HG03066 (cell line): ENCODE measurements around the gene NFIA.

Experiments used
- ATAC-seq: cut with Tn5 transposase; IDR thresholded peaks from one replicate; pipeline ENCODE4 v1.9.1; 2021; ENCODE audit warnings: low read depth; ENCODE audit not compliant: unreplicated experiment

The NFIA gene

GRCh38 chr1:61343734-61344420 lies 261.5 kb downstream of the NFIA start:
- ATAC-seq: no peak

DNA sequence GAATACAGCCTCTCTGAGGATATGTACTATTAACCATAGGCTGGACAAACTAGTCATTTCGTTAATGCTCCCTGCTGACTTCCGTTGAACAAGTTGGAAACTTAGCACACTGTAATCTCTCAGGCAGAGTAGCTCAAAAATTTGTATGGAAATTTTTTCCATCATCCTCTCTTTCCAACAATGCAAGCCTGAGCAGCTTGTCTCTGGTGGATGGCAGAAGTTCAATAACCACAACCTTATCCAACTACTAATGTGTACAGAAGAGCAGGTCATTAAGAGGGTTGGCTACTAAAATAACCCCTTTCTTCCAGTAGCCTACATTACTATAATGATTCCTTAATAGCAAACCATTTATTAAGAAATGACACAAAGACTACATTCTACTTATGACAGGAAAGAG lies 262.3 kb downstream of the NFIA start:
- ATAC-seq: no peak

DNA sequence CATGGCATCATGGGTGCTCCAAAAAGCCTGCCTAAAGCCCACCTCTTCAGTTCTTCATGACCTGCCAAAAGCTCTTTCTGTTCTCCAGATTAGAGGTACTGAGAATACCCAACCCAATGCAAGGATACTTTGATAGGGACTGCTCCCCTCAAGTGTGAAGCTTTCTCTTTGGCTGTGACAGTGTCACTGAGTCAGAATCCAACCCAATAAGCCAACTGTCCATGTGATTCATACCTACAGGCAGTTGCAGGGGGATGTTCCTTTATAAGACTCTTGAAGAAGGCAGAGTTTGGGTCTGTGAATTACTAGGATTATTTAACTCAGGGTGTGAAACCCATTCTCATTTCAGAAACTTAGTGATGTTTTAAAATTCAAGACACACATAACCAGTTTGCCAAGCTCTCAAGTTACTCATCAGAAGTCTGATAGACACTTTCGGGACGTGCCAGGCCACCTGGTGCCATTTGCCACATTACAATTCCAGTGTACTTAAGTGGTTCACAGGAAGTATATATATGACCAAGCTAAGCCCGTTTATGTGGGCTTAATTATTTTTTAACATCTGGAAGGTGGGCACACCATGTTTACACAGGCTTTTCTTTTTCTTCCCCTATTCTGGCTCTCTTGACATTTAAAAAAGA lies 265.8 kb downstream of the NFIA start:
- ATAC-seq: no peak

DNA sequence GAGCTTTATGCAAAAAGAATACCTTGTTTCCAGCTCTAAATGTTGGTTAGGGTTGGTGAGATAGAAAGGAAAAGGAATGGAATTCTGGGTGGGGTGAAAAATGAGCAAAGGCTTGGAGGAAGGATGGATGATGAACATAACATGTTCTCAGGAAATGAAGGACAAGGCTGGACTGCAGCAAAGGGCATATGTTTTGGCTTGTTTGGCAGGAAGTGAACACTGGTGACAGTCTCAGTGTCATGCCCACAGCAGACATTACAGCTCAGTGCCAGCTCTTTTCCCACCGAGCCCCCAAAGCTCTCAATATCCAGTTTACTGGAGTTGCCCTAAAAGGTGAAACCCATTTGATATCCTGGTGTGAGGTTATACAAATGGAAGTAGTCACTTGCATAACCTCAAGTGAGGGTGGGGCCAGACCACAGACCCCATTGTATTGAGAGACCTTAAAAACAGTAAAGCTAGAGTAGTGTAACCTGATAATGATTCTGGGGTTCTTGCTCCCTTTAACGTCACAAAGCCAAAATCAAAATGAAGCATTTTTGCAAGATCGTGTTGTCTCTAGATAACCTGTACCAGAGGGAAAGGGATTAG lies 270.6 kb downstream of the NFIA start:
- ATAC-seq: no peak

DNA sequence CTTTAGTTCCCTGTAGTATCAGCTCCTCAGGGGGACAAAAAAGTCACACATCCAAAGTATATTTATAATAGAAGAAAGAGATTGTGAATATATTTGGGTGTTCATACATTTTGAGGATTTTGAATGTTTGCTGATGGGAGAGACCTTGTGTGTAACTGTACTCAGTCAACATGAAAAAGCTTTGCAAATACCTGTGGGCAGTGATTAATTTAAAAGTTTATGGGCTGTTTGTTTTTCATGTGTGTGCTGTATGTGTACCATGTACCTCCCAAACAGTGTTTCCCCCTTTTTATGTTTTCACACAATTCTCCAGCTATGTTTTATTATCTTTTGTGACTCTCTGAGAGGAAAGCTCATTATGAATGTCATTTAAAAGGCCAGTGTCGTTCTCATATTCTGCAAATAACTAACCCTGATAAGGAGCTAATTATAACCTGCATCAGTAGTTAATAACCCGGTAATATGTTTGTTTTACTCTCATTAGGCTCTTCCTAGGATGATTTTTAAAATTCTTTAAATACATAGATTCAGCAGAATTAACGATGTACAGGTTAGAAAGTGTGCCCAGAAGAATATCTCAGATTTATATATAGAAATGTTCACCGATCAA lies 271.5 kb downstream of the NFIA start:
- no peak for ATAC-seq

DNA sequence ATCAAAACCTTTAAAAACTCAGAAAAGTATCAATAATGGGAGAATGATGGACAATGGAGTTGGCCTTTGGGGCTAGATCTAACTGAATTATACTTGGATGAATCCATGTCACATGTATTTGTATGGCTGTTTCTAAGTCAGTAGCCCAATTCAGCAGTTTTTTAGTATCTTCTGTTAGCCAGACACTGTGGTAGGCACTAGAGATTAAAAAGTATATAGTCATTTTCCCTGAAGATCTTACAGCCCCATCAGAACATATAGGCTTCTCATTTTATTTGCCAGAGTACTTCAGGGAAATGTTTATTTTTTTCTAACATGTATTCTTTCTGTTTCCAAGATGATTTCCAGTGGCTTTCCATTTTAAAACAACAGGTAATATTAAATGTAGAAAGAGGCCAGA lies 273.7 kb downstream of the NFIA start:
- no peak for ATAC-seq

GRCh38 chr1:61356995-61357394 lies 274.6 kb downstream of the NFIA start:
- ATAC-seq: no peak

- ATAC-seq: no peak
Measured at GRCh38 chr1:61357539-61357938, 275.2 kb downstream of the NFIA start.

DNA sequence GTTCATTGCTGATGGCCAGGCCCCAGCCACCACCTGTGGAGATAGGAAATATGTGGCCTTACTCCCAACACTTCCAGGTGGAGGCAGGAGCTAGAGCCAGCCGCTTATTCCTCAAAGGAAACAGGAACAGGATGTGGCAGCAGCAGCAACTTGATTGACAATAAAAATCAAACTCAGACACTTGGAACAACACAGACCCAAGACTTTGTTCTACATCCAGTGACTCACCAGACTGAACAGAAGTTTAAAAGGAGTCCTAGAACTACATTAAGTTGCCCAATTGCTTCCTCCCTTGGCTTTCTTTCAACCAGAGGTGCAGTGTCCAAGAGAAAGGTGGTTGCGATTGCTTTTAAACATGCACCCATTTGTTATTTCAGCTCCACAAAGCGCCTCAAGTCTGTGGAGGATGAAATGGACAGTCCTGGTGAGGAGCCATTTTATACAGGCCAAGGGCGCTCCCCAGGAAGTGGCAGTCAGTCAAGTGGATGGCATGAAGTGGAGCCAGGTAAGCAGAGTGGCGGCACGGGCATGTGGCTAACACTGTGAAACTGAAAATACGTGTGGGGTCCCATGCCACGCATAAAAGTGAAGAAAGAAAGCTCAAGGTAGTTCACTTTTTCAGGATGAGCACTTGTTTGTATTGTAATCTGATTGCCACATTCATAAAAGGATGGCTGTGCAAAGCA lies 276.6 kb downstream of the NFIA start:
- no peak for ATAC-seq

DNA sequence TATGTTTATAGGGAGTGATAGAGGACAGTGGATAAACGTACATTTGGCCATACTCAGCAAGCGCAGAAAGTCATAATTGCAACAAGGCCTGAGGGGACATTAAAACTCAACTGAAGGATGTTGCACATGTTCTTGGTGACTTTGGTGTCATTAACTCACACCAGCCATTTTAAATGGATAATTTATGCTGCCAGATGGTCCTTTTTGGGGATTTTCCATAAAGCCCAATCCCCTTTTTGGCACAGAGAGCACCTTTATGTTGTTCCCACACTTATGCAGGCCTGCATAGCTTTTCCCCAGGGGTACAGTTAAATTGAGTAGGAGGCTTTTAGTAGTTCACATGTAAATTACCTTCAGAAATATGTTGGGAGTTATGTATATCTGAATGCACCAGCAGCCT lies 279.6 kb downstream of the NFIA start:
- no peak for ATAC-seq

- no peak for ATAC-seq
Measured at GRCh38 chr1:61362351-61362750, 280.0 kb downstream of the NFIA start.

- no peak for ATAC-seq
Measured at GRCh38 chr1:61368366-61368765, 286.0 kb downstream of the NFIA start.

GRCh38 chr1:61368876-61369275 lies 286.5 kb downstream of the NFIA start:
- ATAC-seq: no peak

- no peak for ATAC-seq
Measured at GRCh38 chr1:61370177-61370912, 288.0 kb downstream of the NFIA start.

DNA sequence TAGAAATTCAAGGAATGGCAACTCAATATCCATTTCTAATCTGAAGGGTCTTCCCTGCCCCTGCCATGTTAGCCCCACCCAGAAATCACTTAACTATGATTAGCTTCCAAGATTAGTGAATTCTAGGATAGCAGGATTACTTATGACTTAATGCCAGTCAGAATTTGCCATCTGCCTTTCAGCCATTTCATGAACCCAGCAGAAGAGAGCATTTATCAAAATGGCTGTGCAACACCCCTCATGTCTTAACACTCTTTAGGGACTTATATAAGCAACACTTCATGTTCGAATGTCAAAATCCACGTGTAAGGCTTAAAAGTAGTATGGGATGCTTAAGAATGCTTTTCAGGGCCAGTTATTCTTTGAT lies 288.5 kb downstream of the NFIA start:
- ATAC-seq: no peak

DNA sequence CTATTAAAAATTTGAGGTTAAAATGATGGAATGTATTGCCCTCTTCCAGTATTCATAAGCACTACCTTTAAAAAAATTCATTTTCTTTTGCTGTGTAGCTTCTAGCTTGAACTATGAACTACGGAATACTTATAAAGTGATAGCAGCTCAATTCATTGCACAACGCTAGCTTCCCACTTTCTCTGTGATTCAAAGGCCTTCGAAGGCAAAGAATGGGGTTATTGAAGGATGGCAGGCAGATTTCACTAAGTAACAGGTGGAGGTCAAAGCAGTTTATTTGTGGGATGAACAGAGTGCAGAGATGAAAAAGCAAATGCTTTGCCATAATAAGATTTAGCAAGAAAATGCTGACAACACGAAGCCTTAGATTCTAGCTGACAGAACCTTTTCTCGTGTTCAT lies 290.6 kb downstream of the NFIA start:
- ATAC-seq: no peak

GRCh38 chr1:61374156-61374555 lies 291.8 kb downstream of the NFIA start:
- ATAC-seq: no peak

- ATAC-seq: no peak
Measured at GRCh38 chr1:61375082-61375880, 292.9 kb downstream of the NFIA start.

- no peak for ATAC-seq
Measured at GRCh38 chr1:61376151-61376550, 293.8 kb downstream of the NFIA start.
